ENCODE measurements around the gene OR6B1.

- TF ChIP-seq, protein P1, sequence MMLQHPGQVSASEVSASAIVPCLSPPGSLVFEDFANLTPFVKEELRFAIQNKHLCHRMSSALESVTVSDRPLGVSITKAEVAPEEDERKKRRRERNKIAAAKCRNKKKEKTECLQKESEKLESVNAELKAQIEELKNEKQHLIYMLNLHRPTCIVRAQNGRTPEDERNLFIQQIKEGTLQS (CRISPR knock-in tag; conservative IDR thresholded peaks at IDR 0.05) = no peak
- TF ChIP-seq CTCF (IDR thresholded peaks at IDR 0.05) (no peak), NR1H2 (CRISPR knock-in tag; IDR thresholded peaks at IDR 0.05) (no peak), ARID4B (CRISPR knock-in tag; IDR thresholded peaks at IDR 0.05; ENCODE audit: borderline replicate concordance) (no peak), ZBTB21 (CRISPR knock-in tag; IDR thresholded peaks at IDR 0.05; ENCODE audit: borderline replicate concordance) (no peak), MAX (CRISPR knock-in tag; IDR thresholded peaks at IDR 0.05) (no peak), ZNF232 (CRISPR knock-in tag; IDR thresholded peaks at IDR 0.05) (no peak), GRHL2 (CRISPR knock-in tag; IDR thresholded peaks at IDR 0.05; ENCODE audit: insufficient replicate concordance, severe bottlenecking) (no peak)
These were observed 26.2 kb downstream of the OR6B1 start for GRCh38 chr7:144026203-144026883.

Measured in WTC11 (cell line).